Activated CD4-positive, CD25-positive, alpha-beta regulatory T cell treated with anti-CD3 and anti-CD28 coated beads, Interleukin-2, amount 50 U/mL, for 72 hours (primary cell): ENCODE measurements around the gene RNPEP.
"Not testable (repeated sequence)": the region's sequence is repeated elsewhere in the genome, so short reads cannot be mapped to it uniquely, and the experiment has no call there.

Experiments
- DNase-seq: peaks from one replicate; pipeline ENCODE4 v3.0.0; 2021

RNPEP gene

GRCh38 chr1:202038688-202039346 lies 56.4 kb downstream of the RNPEP start:
- DNase-seq = no peak

- DNase-seq = no peak
These were observed 63.3 kb downstream of the RNPEP start for GRCh38 chr1:202045705-202046104.

GRCh38 chr1:202046227-202046626 lies 63.8 kb downstream of the RNPEP start:
- no peak for DNase-seq

- DNase-seq = no peak
These were observed 64.6 kb downstream of the RNPEP start for GRCh38 chr1:202046748-202047708.

GRCh38 chr1:202047977-202048376 lies 65.5 kb downstream of the RNPEP start:
- DNase-seq = no peak

GRCh38 chr1:202049129-202049528 lies 66.7 kb downstream of the RNPEP start:
- no peak for DNase-seq

- no peak for DNase-seq
These were observed 71.6 kb downstream of the RNPEP start for GRCh38 chr1:202054094-202054493.

GRCh38 chr1:202054673-202055072 lies 72.2 kb downstream of the RNPEP start:
- not testable (repeated sequence) for DNase-seq
